Subcutaneous abdominal adipose tissue (tissue), 5 donors: ENCODE results near the gene PRKD2.

Experiments
- H3K27ac ChIP-seq: one replicate; pipeline ENCODE4 v1.7.0; 2013; ENCODE audit warnings: low read depth, mild to moderate bottlenecking, inconsistent platforms, low read length, moderate library complexity
- H3K27me3 ChIP-seq, 5 donors: one replicate each; pipeline ENCODE4 v1.7.0; 2013; ENCODE audit warnings: low read length in 5 of 5, inconsistent platforms in 1 of 5; ENCODE audit not compliant: control insufficient read depth in 5 of 5, insufficient read depth in 4 of 5
- H3K36me3 ChIP-seq, 5 donors: one replicate each; pipeline ENCODE4 v1.7.0; 2013; ENCODE audit warnings: low read length in 5 of 5; ENCODE audit not compliant: control insufficient read depth in 5 of 5, insufficient read depth in 5 of 5
- H3K4me1 ChIP-seq, 5 donors: one replicate each; pipeline ENCODE4 v1.7.0; 2013; ENCODE audit warnings: low read length in 5 of 5, mild to moderate bottlenecking in 3 of 5, moderate library complexity in 1 of 5; ENCODE audit not compliant: control insufficient read depth in 5 of 5, insufficient read depth in 5 of 5
- H3K4me3 ChIP-seq, 5 donors: one replicate each; pipeline ENCODE4 v1.7.0; 2013; ENCODE audit warnings: low read length in 5 of 5, low read depth in 1 of 5
- H3K9ac ChIP-seq, 5 donors: one replicate each; pipeline ENCODE4 v1.7.0; 2013; ENCODE audit warnings: low read length in 5 of 5, mild to moderate bottlenecking in 4 of 5, moderate library complexity in 3 of 5
- H3K9me3 ChIP-seq, 5 donors: one replicate each; pipeline ENCODE4 v1.7.0; 2013; ENCODE audit warnings: low read length in 5 of 5; ENCODE audit not compliant: control insufficient read depth in 5 of 5
- donor health status: healthy.
- donor health status: healthy.
- donor health status: healthy.
- donor health status: healthy.
- donor health status: healthy.

The PRKD2 gene

DNA sequence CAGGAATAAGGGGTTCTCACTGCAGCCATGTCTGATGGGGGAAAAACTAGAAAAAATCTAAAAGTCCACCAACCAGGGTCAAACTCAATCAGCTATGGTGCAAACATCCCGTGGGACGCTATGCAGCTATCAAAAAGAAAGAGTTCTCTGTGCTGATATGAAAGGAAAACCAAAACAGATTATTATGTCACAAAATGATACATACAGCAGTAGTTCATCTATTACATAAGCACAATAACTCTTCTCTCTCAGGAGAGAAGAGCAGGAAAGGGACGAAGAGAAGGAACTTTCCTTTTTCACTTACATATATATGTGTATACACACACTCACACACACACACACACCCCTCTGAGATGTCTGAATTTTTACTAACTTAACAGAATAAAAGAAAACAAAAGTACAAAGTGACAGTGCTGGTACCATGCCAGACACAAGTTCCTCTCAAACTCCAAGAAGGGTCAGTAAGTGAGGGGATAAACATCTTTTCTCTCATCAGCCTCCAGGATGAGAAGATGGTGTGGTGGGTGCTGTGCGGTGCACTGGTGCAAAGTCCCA, 26.1 kb upstream of the PRKD2 start:
- H3K27me3 ChIP-seq = no peaks in the 10 kb centered on the region
- no peak overlapping the region for H3K27ac ChIP-seq
- H3K4me1 ChIP-seq = peaks cover 9 to 64% (median 55%) of the 10 kb centered on the region in 5 donors
- no peak overlapping the region for H3K4me3 ChIP-seq
- no peaks in the 10 kb centered on the region for H3K9me3 ChIP-seq
- H3K36me3 ChIP-seq = peaks cover 0 to 17% (median 10%) of the 10 kb centered on the region in 5 donors
- peak overlapping the region in 1 of 5 donors; percentile 47 for H3K9ac ChIP-seq

DNA sequence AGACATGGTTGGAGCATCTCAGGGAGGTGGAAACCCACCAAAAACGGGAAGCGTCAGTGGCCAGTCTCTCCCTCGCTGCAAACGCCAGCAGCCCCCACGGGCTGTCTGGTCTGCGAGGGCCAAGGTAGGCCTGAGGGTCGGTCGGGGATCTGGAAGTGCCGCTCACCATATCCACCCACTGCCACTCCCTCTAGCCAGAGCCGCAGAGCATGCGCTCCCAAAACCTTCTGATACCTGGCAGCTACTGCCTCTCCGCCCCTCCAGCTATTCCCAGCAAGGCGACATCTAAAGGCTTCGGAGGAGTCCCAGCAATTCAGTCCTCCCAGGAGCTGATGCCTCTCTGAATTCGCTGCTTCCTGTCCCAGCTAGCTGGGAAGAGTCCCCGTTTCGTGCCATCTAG, 24.5 kb upstream of the PRKD2 start:
- H3K9ac ChIP-seq = no peak overlapping the region

DNA sequence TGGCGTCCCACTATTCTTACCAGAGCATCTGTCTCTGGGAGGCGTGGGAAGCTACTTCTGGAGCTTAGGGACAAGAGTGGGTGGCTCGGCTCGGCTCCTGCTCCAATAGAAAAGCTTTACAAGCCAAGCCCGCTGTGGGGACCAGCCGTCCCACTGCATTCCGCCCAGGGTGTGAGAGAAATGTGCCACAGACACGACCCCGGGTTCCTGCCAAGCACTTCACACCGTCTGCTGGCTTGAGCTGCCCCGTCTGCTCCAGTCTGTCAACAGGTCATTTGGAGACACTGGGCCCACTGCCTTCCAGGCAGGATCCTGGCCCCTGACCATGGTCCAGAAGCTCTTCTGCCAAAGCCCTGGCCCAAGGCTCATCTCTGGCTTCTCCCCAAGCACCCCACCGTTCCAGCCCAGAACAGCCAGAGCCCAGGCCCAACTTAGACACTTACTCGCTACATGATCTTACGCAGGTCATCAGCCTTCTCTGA, 22.4 kb upstream of the PRKD2 start:
- H3K4me1 ChIP-seq = peaks cover 7 to 58% (median 52%) of the 10 kb centered on the region in 5 donors
- H3K9me3 ChIP-seq = no peaks in the 10 kb centered on the region
- no peaks in the 10 kb centered on the region for H3K27me3 ChIP-seq
- no peak overlapping the region for H3K4me3 ChIP-seq
- H3K27ac ChIP-seq = peak overlapping the region; percentile 23
- peak overlapping the region in 3 of 5 donors; percentile 2 to 35 (median 26) for H3K9ac ChIP-seq
- H3K36me3 ChIP-seq = peaks cover 0 to 28% (median 26%) of the 10 kb centered on the region in 5 donors

More for the DNA sequence above, 24.5 kb upstream of the PRKD2 start:
- Histone ChIP-seq H3K27ac (no peak overlapping the region), H3K4me3 (no peak overlapping the region), H3K9me3 (no peaks in the 10 kb centered on the region), H3K4me1 (peaks cover 14 to 70% (median 63%) of the 10 kb centered on the region in 5 donors), H3K27me3 (no peaks in the 10 kb centered on the region), H3K36me3 (peaks cover 0 to 27% (median 26%) of the 10 kb centered on the region in 5 donors)

DNA sequence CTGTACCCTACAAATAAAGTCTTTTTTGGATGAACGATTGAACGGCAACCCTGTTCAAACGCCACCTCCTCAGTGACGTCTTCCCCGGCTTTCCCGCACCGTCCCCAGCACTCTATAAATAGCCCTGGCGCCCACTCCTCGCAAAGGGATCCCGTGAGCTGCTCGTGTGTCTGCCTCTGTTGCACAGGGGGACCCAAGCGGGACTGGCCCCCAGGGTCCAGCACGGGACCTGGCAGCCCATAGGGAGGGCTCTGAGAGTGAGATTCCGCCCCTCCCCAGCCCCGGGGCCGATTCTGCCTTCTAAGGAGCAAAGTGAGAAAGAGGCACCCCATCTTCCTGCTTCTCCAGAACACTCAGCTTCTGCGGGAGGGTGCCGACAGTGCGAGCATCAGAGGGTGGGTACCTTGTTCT, 20.9 kb upstream of the PRKD2 start:
- no peak overlapping the region for H3K4me3 ChIP-seq
- H3K9ac ChIP-seq = no peak overlapping the region
- H3K36me3 ChIP-seq = peaks cover 0 to 43% (median 40%) of the 10 kb centered on the region in 5 donors
- H3K9me3 ChIP-seq = no peaks in the 10 kb centered on the region
- H3K4me1 ChIP-seq = peaks cover 7 to 55% (median 46%) of the 10 kb centered on the region in 5 donors
- no peaks in the 10 kb centered on the region for H3K27me3 ChIP-seq
- no peak overlapping the region for H3K27ac ChIP-seq

DNA sequence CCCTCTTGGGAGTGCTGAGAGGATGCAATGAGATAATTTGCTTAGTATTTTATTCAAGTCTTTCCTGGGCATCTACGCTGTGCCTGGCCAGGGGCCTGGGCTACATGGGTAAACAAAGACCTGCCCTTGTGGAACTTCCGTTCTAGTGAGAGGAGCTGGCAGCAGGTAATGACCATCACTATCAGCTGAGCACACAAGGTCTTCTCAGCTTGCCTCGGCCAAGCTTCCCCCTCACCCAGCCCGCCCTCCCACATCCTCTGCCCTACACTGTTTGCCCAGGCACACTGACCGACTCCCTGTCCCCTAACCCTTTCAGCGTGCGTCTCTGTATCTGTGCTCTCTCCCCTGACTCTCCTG, 20.4 kb upstream of the PRKD2 start:
- Histone ChIP-seq H3K4me3 (no peak overlapping the region), H3K9me3 (no peaks in the 10 kb centered on the region), H3K27ac (peak overlapping the region; percentile 50), H3K9ac (no peak overlapping the region), H3K36me3 (peaks cover 0 to 48% (median 45%) of the 10 kb centered on the region in 5 donors), H3K27me3 (no peaks in the 10 kb centered on the region), H3K4me1 (peaks cover 7 to 57% (median 51%) of the 10 kb centered on the region in 5 donors)

DNA sequence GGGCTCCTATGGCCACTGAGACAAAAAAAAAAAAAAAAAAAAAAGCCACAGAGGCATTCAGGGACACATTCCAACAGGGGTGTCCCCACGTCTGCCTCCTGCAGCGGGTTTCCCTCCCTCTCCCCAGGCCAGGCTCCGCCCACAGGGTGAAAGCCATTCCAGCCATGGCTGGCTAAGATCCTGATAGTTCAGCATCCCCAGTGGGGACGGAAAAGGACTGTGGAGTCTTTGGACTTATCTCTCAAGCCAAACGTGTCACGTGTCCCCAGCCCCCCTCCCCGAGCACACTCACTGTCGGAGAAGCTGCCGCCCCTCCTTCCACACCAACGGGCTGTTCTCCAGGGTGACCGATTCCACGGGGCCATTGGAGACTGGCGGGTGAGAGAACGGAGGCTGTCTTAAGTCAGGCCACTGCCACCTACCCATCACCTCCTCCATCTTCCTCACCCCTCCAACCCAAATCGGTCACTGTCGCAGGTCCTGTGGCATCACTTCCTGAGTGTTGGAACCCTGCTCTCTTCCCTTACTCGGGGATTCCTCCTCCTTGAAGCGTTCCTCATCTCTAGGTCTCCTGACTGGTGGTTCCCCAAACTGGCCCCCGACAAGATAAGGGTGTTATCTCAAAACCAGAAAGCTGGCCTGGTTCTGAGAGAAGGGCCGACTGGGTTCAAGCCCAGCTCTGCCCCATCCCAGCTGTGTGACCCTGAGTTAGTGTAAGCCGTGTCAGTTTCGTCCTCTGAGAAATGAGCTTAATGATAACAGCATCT, 19.8 kb upstream of the PRKD2 start:
- Histone ChIP-seq H3K4me1 (peaks cover 7 to 58% (median 53%) of the 10 kb centered on the region in 5 donors), H3K36me3 (peaks cover 0 to 53% (median 47%) of the 10 kb centered on the region in 5 donors), H3K27me3 (no peaks in the 10 kb centered on the region), H3K9ac (no peak overlapping the region), H3K27ac (peak overlapping the region; percentile 50), H3K4me3 (no peak overlapping the region), H3K9me3 (no peaks in the 10 kb centered on the region)

DNA sequence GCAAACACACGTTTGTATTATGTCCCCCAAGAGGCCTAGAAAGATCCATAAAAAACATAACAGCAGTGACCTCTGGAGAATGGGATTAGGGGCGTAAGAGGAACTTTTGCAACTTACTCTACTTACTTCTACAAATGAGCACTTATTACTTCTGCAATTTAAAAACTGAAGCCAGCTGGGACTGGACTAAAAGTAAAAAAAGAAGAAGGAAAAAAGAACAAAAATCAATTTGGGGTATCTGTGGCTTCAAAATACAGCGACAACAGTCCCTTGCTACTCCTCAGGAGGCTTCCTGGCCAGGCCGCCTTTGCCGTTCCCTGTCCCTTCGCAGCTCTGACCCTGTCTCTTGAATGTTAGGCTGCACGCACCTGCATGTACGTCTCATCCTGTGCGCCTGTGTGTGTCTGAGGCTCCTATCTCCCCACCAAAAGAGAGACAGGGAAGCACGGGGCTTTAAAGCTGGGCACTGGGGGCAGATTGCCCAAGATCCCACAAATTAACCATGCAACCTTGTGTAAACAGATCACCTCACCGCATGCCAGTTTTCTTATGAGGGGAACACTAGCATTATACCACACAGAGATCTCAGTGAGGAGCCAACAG, 16.9 kb upstream of the PRKD2 start:
- H3K36me3 ChIP-seq = peaks cover 0 to 77% (median 69%) of the 10 kb centered on the region in 5 donors

DNA sequence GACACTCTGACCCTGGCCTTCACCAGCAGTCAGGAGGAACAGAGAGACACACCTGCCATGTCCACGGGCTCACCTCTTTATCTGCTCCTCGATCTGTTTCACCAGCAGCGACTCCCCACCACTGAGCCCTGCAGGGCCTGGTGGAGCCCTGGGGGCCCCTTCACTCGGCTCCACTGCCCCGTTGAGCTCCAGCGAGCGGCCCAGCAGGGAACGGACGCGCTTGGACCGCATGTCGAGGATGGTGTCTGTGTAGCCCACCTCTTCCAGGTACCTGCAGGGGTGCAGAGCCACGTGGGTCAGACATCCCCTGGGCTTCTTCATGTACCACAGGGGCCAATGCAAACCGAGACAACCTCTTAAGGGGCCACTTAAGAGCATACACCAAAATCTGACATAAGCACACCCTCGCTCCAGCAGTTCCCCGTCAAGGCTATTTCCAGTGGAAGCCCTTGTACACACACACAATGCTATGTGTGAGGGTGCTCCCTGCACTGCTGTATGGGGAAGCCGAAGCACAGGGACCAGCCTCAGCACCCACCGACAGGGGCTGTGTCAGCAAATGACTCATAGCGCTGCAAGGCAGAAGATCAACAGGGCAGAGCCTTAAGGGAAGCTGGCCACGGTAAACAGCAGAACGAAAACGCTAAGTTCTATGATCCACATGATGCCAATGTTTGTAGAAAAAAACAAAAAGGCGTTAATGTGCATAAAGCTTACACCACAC, 16.2 kb upstream of the PRKD2 start:
- Histone ChIP-seq H3K36me3 (peaks cover 0 to 78% (median 69%) of the 10 kb centered on the region in 5 donors), H3K4me3 (no peak overlapping the region), H3K9me3 (no peaks in the 10 kb centered on the region), H3K27me3 (no peaks in the 10 kb centered on the region), H3K9ac (no peak overlapping the region), H3K4me1 (peaks cover 6 to 62% (median 41%) of the 10 kb centered on the region in 5 donors), H3K27ac (no peak overlapping the region)

More for the DNA sequence above, 16.9 kb upstream of the PRKD2 start:
- Histone ChIP-seq H3K27ac (no peak overlapping the region), H3K27me3 (no peaks in the 10 kb centered on the region), H3K4me3 (no peak overlapping the region), H3K4me1 (peaks cover 6 to 59% (median 44%) of the 10 kb centered on the region in 5 donors), H3K9me3 (no peaks in the 10 kb centered on the region), H3K9ac (no peak overlapping the region)

DNA sequence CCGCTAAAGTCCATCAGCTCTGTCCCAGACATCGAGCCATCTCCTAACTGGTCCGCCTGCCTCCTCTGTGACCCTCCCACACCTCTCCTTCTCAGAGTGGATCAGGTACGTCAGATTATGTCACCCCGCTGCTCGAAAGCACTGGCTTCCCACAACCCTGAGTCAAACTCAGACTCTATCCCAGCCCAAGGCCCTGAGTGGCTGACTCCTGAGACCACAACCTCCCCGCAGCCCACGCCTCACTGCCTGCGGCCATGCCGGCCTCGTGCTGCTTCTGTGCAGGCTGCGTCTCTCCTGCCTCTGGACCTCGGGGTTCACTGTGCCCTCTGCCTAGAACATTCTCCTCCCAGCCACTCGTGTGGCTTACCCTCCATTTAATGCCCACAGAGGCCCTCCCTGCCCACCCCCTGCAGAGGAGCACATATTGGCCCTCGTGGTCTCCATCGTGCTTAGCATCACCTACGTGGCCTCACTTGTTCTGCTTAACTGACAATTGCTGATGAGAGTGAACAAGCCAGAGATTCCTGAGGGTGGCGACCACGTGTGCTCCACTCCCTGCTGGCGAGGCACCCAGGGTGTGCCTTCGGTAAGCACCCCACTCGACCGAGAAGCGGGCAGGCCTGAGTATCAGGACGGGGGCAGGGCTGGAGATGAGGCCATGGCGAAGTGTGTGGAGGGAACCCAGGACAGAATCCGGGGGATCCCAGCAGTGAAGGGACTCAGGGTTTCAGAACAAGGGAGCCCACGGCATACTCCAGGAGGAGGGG, 15.4 kb upstream of the PRKD2 start:
- Histone ChIP-seq H3K9me3 (no peaks in the 10 kb centered on the region), H3K9ac (peak overlapping the region in 1 of 5 donors; percentile 23), H3K27ac (no peak overlapping the region), H3K27me3 (no peaks in the 10 kb centered on the region), H3K36me3 (peaks cover 0 to 78% (median 64%) of the 10 kb centered on the region in 5 donors), H3K4me3 (no peak overlapping the region), H3K4me1 (peaks cover 6 to 66% (median 41%) of the 10 kb centered on the region in 5 donors)
